CD4-positive, alpha-beta T cell treated with Interferon alpha-2 for 1 hour (primary cell): Measurements from ENCODE around the gene CEP112.

Source experiments
- DNase-seq, 2 donors: peaks; one replicate each; pipeline ENCODE4 v3.0.0-alpha.2; 2020 to 2022

CEP112 gene

GRCh38 chr17:65978871-65979270, 213.1 kb downstream of the CEP112 start:
- DNase-seq: no peak

GRCh38 chr17:65977041-65977440, 214.9 kb downstream of the CEP112 start:
- DNase-seq: no peak

GRCh38 chr17:65975878-65976277, 216.1 kb downstream of the CEP112 start:
- DNase-seq: no peak

GRCh38 chr17:65973237-65973636, 218.7 kb downstream of the CEP112 start:
- DNase-seq: no peak

- DNase-seq: no peak
These were observed 224.6 kb downstream of the CEP112 start for GRCh38 chr17:65967372-65967771.

GRCh38 chr17:65966072-65966695, 225.7 kb downstream of the CEP112 start:
- no peak for DNase-seq

GRCh38 chr17:65963179-65963578, 228.8 kb downstream of the CEP112 start:
- no peak for DNase-seq

GRCh38 chr17:65959630-65960029, 232.3 kb downstream of the CEP112 start:
- no peak for DNase-seq

- DNase-seq: no peak
These were observed 235.1 kb downstream of the CEP112 start for GRCh38 chr17:65956814-65957213.

- DNase-seq: no peak
These were observed 237.8 kb downstream of the CEP112 start for GRCh38 chr17:65954148-65954449.

- DNase-seq: no peak
These were observed 238.4 kb downstream of the CEP112 start for GRCh38 chr17:65953316-65954147.

GRCh38 chr17:65952586-65952985, 239.3 kb downstream of the CEP112 start:
- DNase-seq: no peak

- DNase-seq: no peak
These were observed 239.9 kb downstream of the CEP112 start for GRCh38 chr17:65952015-65952414.

GRCh38 chr17:65947831-65948230, 244.1 kb downstream of the CEP112 start:
- DNase-seq: no peak

GRCh38 chr17:65942592-65942991, 249.3 kb downstream of the CEP112 start:
- no peak for DNase-seq

GRCh38 chr17:65941356-65941899, 250.5 kb downstream of the CEP112 start:
- no peak for DNase-seq

- DNase-seq: no peak
These were observed 255.9 kb downstream of the CEP112 start for GRCh38 chr17:65936013-65936412.

GRCh38 chr17:65933290-65933689, 258.6 kb downstream of the CEP112 start:
- DNase-seq: no peak

- DNase-seq: no peak
These were observed 260.4 kb downstream of the CEP112 start for GRCh38 chr17:65931246-65932149.

- no peak for DNase-seq
These were observed 261.7 kb downstream of the CEP112 start for GRCh38 chr17:65930140-65930730.

- DNase-seq: no peak
These were observed 265.3 kb downstream of the CEP112 start for GRCh38 chr17:65926599-65926998.

- DNase-seq: no peak
These were observed 266.2 kb downstream of the CEP112 start for GRCh38 chr17:65925606-65926307.
